Astrocyte (in vitro differentiated cells and primary cell): ENCODE measurements around the gene RAVER1.

Source experiments
- EZH2 ChIP-seq: IDR thresholded peaks from 2 replicates; pipeline ENCODE4 v1.6.1; 2012; ENCODE audit warnings: mild to moderate bottlenecking, low read length, inconsistent platforms; ENCODE audit not compliant: insufficient read depth
- TF ChIP-seq, protein P1 (sequence below): IDR thresholded peaks from 2 replicates; pipeline ENCODE4 v1.5.1; 2011; ENCODE audit warnings: low read depth, mild to moderate bottlenecking, inconsistent platforms, low read length, moderate library complexity; ENCODE audit not compliant: insufficient read depth

DNA sequence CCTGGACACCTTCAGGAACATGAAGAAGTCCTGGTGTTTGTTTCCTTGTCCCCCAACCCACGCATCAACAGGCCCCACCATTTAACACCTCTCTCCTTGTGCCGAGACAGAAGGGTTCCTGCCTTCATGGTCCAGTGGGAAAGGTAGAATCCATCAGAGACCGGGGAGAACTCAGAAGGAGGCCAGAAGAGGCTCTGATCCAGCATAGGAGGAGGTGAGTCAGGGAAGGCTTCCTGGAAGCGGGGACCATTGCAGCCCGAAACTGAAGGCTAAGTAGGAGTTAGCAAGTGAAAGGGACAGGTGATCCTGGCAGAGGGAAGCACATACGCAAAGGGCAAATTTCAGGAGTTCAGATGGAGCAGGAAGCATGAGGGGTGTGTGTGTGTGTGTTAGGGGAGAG lies 5.6 kb upstream of the RAVER1 start:
- TF ChIP-seq, protein P1, sequence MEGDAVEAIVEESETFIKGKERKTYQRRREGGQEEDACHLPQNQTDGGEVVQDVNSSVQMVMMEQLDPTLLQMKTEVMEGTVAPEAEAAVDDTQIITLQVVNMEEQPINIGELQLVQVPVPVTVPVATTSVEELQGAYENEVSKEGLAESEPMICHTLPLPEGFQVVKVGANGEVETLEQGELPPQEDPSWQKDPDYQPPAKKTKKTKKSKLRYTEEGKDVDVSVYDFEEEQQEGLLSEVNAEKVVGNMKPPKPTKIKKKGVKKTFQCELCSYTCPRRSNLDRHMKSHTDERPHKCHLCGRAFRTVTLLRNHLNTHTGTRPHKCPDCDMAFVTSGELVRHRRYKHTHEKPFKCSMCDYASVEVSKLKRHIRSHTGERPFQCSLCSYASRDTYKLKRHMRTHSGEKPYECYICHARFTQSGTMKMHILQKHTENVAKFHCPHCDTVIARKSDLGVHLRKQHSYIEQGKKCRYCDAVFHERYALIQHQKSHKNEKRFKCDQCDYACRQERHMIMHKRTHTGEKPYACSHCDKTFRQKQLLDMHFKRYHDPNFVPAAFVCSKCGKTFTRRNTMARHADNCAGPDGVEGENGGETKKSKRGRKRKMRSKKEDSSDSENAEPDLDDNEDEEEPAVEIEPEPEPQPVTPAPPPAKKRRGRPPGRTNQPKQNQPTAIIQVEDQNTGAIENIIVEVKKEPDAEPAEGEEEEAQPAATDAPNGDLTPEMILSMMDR, result no peak
- TF ChIP-seq EZH2, result no peak
